ENCODE data around the gene PCSK2. TPM values are rescaled to one million over a fixed set of nuclear protein-coding genes. Genes with fewer than 3 reads are reported as not detected.
A peak's percentile ranks its signal among the peaks of the same experiment; 100 is the strongest.

PCSK2 gene
- total and polyA plus RNA-seq, 12 donors, result 0.32 to 47.6 (median 5.3) TPM

GRCh38 chr20:17533396-17533795 lies 306.6 kb downstream of the PCSK2 start:
- Histone ChIP-seq H3K27ac (no peak overlapping the region), H3K4me1 (replicated peaks in 1 of 2) (peaks cover 0 to 10% of the 10 kb centered on the region in 2 donors), H3K27me3 (no peaks in the 10 kb centered on the region), H3K9me3 (replicated peaks in 1 of 3) (no peaks in the 10 kb centered on the region), H3K36me3 (replicated peaks in 1 of 2) (no peaks in the 10 kb centered on the region), H3K4me3 (no peak overlapping the region)
- intact Hi-C loops (cut with DNase I), result loop anchor here in 1 of 2 donors (10.0 kb wide), 1 partner anchor 371 kb away; no protein-coding TSS in a partner anchor
- 50 to 75% (median 67%) methylated on average over 1 of the region's 1 CpG for WGBS, 4 donors
- TF ChIP-seq CTCF (IDR thresholded peaks at IDR 0.05) (no peak), POLR2A (IDR thresholded peaks at IDR 0.05) (no peak)
- DNase-seq, result peak in 1 of 7 donors; percentile 23

- 91 to 95% (median 93%) methylated on average over 3 of the region's 3 CpGs for WGBS, 4 donors
- Histone ChIP-seq H3K36me3 (replicated peaks in 1 of 2) (no peaks in the 10 kb centered on the region), H3K4me1 (replicated peaks in 1 of 2) (peaks cover 0 to 16% of the 10 kb centered on the region in 2 donors), H3K9me3 (replicated peaks in 1 of 3) (no peaks in the 10 kb centered on the region), H3K4me3 (no peak overlapping the region), H3K27me3 (no peaks in the 10 kb centered on the region), H3K27ac (no peak overlapping the region)
- TF ChIP-seq CTCF (IDR thresholded peaks at IDR 0.05), result no peak
- TF ChIP-seq POLR2A (IDR thresholded peaks at IDR 0.05), result no peak
- intact Hi-C loops (cut with DNase I), result loop anchor here in 1 of 2 donors (10.0 kb wide), 1 partner anchor 371 kb away; no protein-coding TSS in a partner anchor
- no peak for DNase-seq
These were observed 307.2 kb downstream of the PCSK2 start for GRCh38 chr20:17534077-17534476.

Small RNAs within 50 kb of the gene (small RNA-seq; reads per million reads assigned to genes)
- gene AL359511.1 (0 reads per million in 2 donors), gene RNU1-131P (0 reads per million in 2 donors), gene RNU6-27P (0 to 0.08 reads per million in 2 donors)
